HEK293 (cell line): ENCODE measurements around the gene ZFP57.

ENCODE experiments used
- GLIS1 ChIP-seq: fragments of 450-650 bp; formaldehyde crosslinking; IDR thresholded peaks from 2 replicates; pipeline ENCODE4 v1.5.1; 2016; ENCODE audit warnings: missing biosample characterization, missing genetic modification characterization
- KLF16 ChIP-seq: fragments of 450-650 bp; formaldehyde crosslinking; IDR thresholded peaks from 2 replicates; pipeline ENCODE4 v1.5.1; 2017; ENCODE audit warnings: missing biosample characterization, missing genetic modification characterization
- MEIS1 ChIP-seq: sonication (generic); formaldehyde crosslinking; IDR thresholded peaks from 2 replicates; pipeline ENCODE4 v1.8.1; 2022; ENCODE audit warnings: missing genetic modification reagents, mild to moderate bottlenecking, borderline replicate concordance
- OVOL3 ChIP-seq: fragments of 450-650 bp; formaldehyde crosslinking; IDR thresholded peaks from 2 replicates; pipeline ENCODE4 v1.5.1; 2016; ENCODE audit warnings: missing biosample characterization, missing genetic modification characterization
- PRDM4 ChIP-seq: fragments of 450-650 bp; formaldehyde crosslinking; IDR thresholded peaks from 2 replicates; pipeline ENCODE4 v1.5.1; 2017; ENCODE audit warnings: missing biosample characterization, missing genetic modification characterization
- SETDB1 ChIP-seq: IDR thresholded peaks from one replicate; pipeline ENCODE4 v1.6.1; 2017; ENCODE audit warnings: mild to moderate bottlenecking, low read length, moderate library complexity, mixed read lengths; ENCODE audit not compliant: insufficient read length
- SP2 ChIP-seq: fragments of 450-650 bp; formaldehyde crosslinking; IDR thresholded peaks from 2 replicates; pipeline ENCODE4 v1.5.1; 2016; ENCODE audit warnings: missing biosample characterization, missing genetic modification characterization
- SP3 ChIP-seq: fragments of 450-650 bp; formaldehyde crosslinking; IDR thresholded peaks from 2 replicates; pipeline ENCODE4 v1.5.1; 2016; ENCODE audit warnings: missing biosample characterization, missing genetic modification characterization
- ZBTB1 ChIP-seq: fragments of 450-650 bp; formaldehyde crosslinking; IDR thresholded peaks from 2 replicates; pipeline ENCODE4 v1.5.1; 2016; ENCODE audit warnings: missing biosample characterization, missing genetic modification characterization
- ZBTB48 ChIP-seq: fragments of 450-650 bp; formaldehyde crosslinking; IDR thresholded peaks from 2 replicates; pipeline ENCODE4 v1.5.1; 2016; ENCODE audit warnings: missing biosample characterization, missing genetic modification characterization
- ZFHX2 ChIP-seq: fragments of 450-650 bp; formaldehyde crosslinking; conservative IDR thresholded peaks from 2 replicates; pipeline ENCODE4 v1.5.1; 2016; ENCODE audit warnings: missing biosample characterization, missing genetic modification characterization
- ZIC2 ChIP-seq: fragments of 450-650 bp; formaldehyde crosslinking; IDR thresholded peaks from 2 replicates; pipeline ENCODE4 v1.5.1; 2016; ENCODE audit warnings: missing biosample characterization, missing genetic modification characterization
- ZNF132 ChIP-seq: fragments of 450-650 bp; formaldehyde crosslinking; IDR thresholded peaks from 2 replicates; pipeline ENCODE4 v1.5.1; 2017; ENCODE audit warnings: missing biosample characterization, missing genetic modification characterization, borderline replicate concordance
- ZNF138 ChIP-seq: fragments of 450-650 bp; formaldehyde crosslinking; IDR thresholded peaks from 2 replicates; pipeline ENCODE4 v1.5.1; 2016; ENCODE audit warnings: missing biosample characterization, missing genetic modification characterization, borderline replicate concordance
- ZNF146 ChIP-seq: fragments of 450-650 bp; formaldehyde crosslinking; IDR thresholded peaks from 2 replicates; pipeline ENCODE4 v1.5.1; 2016; ENCODE audit warnings: missing biosample characterization, missing genetic modification characterization
- ZNF155 ChIP-seq: fragments of 450-650 bp; formaldehyde crosslinking; IDR thresholded peaks from 2 replicates; pipeline ENCODE4 v1.5.1; 2016; ENCODE audit warnings: missing biosample characterization, missing genetic modification characterization
- ZNF157 ChIP-seq: fragments of 450-650 bp; formaldehyde crosslinking; IDR thresholded peaks from 2 replicates; pipeline ENCODE4 v1.5.1; 2016; ENCODE audit warnings: missing biosample characterization, missing genetic modification characterization
- ZNF175 ChIP-seq: fragments of 450-650 bp; formaldehyde crosslinking; IDR thresholded peaks from 2 replicates; pipeline ENCODE4 v1.5.1; 2016; ENCODE audit warnings: missing biosample characterization, missing genetic modification characterization
- ZNF223 ChIP-seq: fragments of 450-650 bp; formaldehyde crosslinking; IDR thresholded peaks from 2 replicates; pipeline ENCODE4 v1.5.1; 2016; ENCODE audit warnings: missing biosample characterization, missing genetic modification characterization
- ZNF350 ChIP-seq: fragments of 450-650 bp; formaldehyde crosslinking; IDR thresholded peaks from 2 replicates; pipeline ENCODE4 v1.5.0; 2017; ENCODE audit warnings: missing biosample characterization, mild to moderate bottlenecking, missing genetic modification characterization
- ZNF391 ChIP-seq: fragments of 450-650 bp; formaldehyde crosslinking; IDR thresholded peaks from 2 replicates; pipeline ENCODE4 v1.5.1; 2016; ENCODE audit warnings: low read depth, missing biosample characterization, missing genetic modification characterization, borderline replicate concordance
- ZNF510 ChIP-seq: fragments of 450-650 bp; formaldehyde crosslinking; IDR thresholded peaks from 2 replicates; pipeline ENCODE4 v1.5.1; 2018; ENCODE audit warnings: mild to moderate bottlenecking, missing genetic modification characterization, missing biosample characterization; ENCODE audit not compliant: insufficient replicate concordance
- ZNF521 ChIP-seq: fragments of 450-650 bp; formaldehyde crosslinking; IDR thresholded peaks from 2 replicates; pipeline ENCODE4 v1.5.1; 2017; ENCODE audit warnings: missing biosample characterization, mild to moderate bottlenecking, missing genetic modification characterization
- ZNF529 ChIP-seq: fragments of 450-650 bp; formaldehyde crosslinking; IDR thresholded peaks from 2 replicates; pipeline ENCODE4 v1.5.1; 2017; ENCODE audit warnings: missing genetic modification characterization, missing biosample characterization; ENCODE audit not compliant: insufficient replicate concordance
- ZNF585B ChIP-seq: fragments of 450-650 bp; formaldehyde crosslinking; IDR thresholded peaks from 2 replicates; pipeline ENCODE4 v1.5.1; 2016; ENCODE audit warnings: missing biosample characterization, missing genetic modification characterization
- ZNF677 ChIP-seq: fragments of 450-650 bp; IDR thresholded peaks from 2 replicates; pipeline ENCODE4 v1.5.0; 2018; ENCODE audit warnings: missing biosample characterization, mild to moderate bottlenecking, missing genetic modification characterization, moderate library complexity
- ZNF701 ChIP-seq: fragments of 450-650 bp; formaldehyde crosslinking; IDR thresholded peaks from 2 replicates; pipeline ENCODE4 v1.5.1; 2016; ENCODE audit warnings: missing biosample characterization, missing genetic modification characterization
- ZNF843 ChIP-seq: fragments of 450-650 bp; formaldehyde crosslinking; IDR thresholded peaks from 2 replicates; pipeline ENCODE4 v1.5.1; 2016; ENCODE audit warnings: missing biosample characterization, missing genetic modification characterization
- ZSCAN18 ChIP-seq: fragments of 450-650 bp; formaldehyde crosslinking; IDR thresholded peaks from 2 replicates; pipeline ENCODE4 v1.5.1; 2016; ENCODE audit warnings: missing biosample characterization, missing genetic modification characterization
- TF ChIP-seq, protein P1 (sequence below): fragments of 450-650 bp; formaldehyde crosslinking; conservative IDR thresholded peaks from 2 replicates; pipeline ENCODE4 v1.5.1; 2016; ENCODE audit warnings: low read depth, missing biosample characterization, missing genetic modification characterization
- TF ChIP-seq, protein P2 (sequence below): fragments of 450-650 bp; formaldehyde crosslinking; IDR thresholded peaks from 2 replicates; pipeline ENCODE4 v1.5.1; 2017; ENCODE audit warnings: missing biosample characterization, missing genetic modification characterization
- TF ChIP-seq, protein P3 (sequence below): fragments of 450-650 bp; formaldehyde crosslinking; IDR thresholded peaks from 2 replicates; pipeline ENCODE4 v1.5.1; 2016; ENCODE audit warnings: missing biosample characterization, missing genetic modification characterization

ZFP57 gene

GRCh38 chr6:29632789-29633533 is 48.0 kb downstream of the ZFP57 start, which contains the start of gene GABBR1 (continued):
- TF ChIP-seq SP2 (tag by site-specific recombination) (peak; percentile 95), ZNF132 (no peak), ZNF350 (tag by site-specific recombination) (no peak), ZBTB1 (tag by site-specific recombination) (no peak), ZNF701 (tag by site-specific recombination) (no peak), ZIC2 (tag by site-specific recombination) (peak; percentile 95), ZNF146 (peak; percentile 8; the same call in 1 of the 2 replicates), ZNF175 (tag by site-specific recombination) (no peak), ZNF521 (tag by site-specific recombination) (no peak), KLF16 (tag by site-specific recombination) (no peak), ZNF510 (tag by site-specific recombination) (no peak), SP3 (tag by site-specific recombination) (peak; percentile 99), ZNF529 (tag by site-specific recombination) (no peak), ZNF155 (tag by site-specific recombination) (no peak), ZNF677 (tag by site-specific recombination) (no peak), ZBTB48 (tag by site-specific recombination) (peak; percentile 70; the same call in 1 of the 2 replicates), ZNF391 (tag by site-specific recombination) (no peak), OVOL3 (no peak), ZNF223 (tag by site-specific recombination) (no peak), ZSCAN18 (tag by site-specific recombination) (no peak), ZFHX2 (peak; percentile 88), PRDM4 (tag by site-specific recombination) (no peak), SETDB1 (no peak), GLIS1 (tag by site-specific recombination) (peak; percentile 57), ZNF138 (tag by site-specific recombination) (no peak), ZNF157 (no peak), MEIS1 (CRISPR knock-in tag) (no peak), ZNF585B (tag by site-specific recombination) (no peak), ZNF843 (peak; percentile 60)
- TF ChIP-seq, protein P1, sequence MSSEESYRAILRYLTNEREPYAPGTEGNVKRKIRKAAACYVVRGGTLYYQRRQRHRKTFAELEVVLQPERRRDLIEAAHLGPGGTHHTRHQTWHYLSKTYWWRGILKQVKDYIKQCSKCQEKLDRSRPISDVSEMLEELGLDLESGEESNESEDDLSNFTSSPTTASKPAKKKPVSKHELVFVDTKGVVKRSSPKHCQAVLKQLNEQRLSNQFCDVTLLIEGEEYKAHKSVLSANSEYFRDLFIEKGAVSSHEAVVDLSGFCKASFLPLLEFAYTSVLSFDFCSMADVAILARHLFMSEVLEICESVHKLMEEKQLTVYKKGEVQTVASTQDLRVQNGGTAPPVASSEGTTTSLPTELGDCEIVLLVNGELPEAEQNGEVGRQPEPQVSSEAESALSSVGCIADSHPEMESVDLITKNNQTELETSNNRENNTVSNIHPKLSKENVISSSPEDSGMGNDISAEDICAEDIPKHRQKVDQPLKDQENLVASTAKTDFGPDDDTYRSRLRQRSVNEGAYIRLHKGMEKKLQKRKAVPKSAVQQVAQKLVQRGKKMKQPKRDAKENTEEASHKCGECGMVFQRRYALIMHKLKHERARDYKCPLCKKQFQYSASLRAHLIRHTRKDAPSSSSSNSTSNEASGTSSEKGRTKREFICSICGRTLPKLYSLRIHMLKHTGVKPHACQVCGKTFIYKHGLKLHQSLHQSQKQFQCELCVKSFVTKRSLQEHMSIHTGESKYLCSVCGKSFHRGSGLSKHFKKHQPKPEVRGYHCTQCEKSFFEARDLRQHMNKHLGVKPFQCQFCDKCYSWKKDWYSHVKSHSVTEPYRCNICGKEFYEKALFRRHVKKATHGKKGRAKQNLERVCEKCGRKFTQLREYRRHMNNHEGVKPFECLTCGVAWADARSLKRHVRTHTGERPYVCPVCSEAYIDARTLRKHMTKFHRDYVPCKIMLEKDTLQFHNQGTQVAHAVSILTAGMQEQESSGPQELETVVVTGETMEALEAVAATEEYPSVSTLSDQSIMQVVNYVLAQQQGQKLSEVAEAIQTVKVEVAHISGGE (tag by site-specific recombination) = peak; percentile 59
- TF ChIP-seq, protein P2, sequence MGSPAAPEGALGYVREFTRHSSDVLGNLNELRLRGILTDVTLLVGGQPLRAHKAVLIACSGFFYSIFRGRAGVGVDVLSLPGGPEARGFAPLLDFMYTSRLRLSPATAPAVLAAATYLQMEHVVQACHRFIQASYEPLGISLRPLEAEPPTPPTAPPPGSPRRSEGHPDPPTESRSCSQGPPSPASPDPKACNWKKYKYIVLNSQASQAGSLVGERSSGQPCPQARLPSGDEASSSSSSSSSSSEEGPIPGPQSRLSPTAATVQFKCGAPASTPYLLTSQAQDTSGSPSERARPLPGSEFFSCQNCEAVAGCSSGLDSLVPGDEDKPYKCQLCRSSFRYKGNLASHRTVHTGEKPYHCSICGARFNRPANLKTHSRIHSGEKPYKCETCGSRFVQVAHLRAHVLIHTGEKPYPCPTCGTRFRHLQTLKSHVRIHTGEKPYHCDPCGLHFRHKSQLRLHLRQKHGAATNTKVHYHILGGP (tag by site-specific recombination) = no peak
- TF ChIP-seq, protein P3, sequence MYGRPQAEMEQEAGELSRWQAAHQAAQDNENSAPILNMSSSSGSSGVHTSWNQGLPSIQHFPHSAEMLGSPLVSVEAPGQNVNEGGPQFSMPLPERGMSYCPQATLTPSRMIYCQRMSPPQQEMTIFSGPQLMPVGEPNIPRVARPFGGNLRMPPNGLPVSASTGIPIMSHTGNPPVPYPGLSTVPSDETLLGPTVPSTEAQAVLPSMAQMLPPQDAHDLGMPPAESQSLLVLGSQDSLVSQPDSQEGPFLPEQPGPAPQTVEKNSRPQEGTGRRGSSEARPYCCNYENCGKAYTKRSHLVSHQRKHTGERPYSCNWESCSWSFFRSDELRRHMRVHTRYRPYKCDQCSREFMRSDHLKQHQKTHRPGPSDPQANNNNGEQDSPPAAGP (tag by site-specific recombination) = peak; percentile 56
